ENCODE results near the gene TOP3B.

GRCh38 chr22:21929253-21929652 is 53.3 kb downstream of the TOP3B start:
- TF ChIP-seq CTCF (IDR thresholded peaks at IDR 0.05) (no peak), POLR2A (IDR thresholded peaks at IDR 0.05) (no peak), POLR2AphosphoS5 (IDR thresholded peaks at IDR 0.05) (no peak), EP300 (IDR thresholded peaks at IDR 0.05) (no peak)
